GM23338 (cell line): ENCODE data around the gene SCGN. TPM values are rescaled to one million over a fixed set of nuclear protein-coding genes. Genes with fewer than 3 reads are reported as not detected.

Source experiments
- ATAC-seq: fragments of 200-7000 bp; cut with Tn5 transposase; 3 replicates; pipeline ENCODE4 v1.9.1; 2020
- DNase-seq: peaks from one replicate; pipeline ENCODE4 v3.0.0-alpha.2; 2015; ENCODE audit warnings: low spot score
- H2AFZ ChIP-seq: fragments of 200-600 bp; sonication (generic); 2 replicates; pipeline ENCODE4 v1.8.0; 2016; ENCODE audit warnings: antibody characterized with exemption, mild to moderate bottlenecking, moderate library complexity
- H3F3A ChIP-seq: fragments of 200-600 bp; sonication (generic); replicated peaks from 2 replicates; pipeline ENCODE4 v1.8.0; 2017; ENCODE audit warnings: antibody characterized with exemption, mixed run types, low read depth
- H3K27ac ChIP-seq: fragments of 200-600 bp; sonication (generic); 2 replicates; pipeline ENCODE4 v1.6.1; 2016; ENCODE audit warnings: low read depth
- H3K27me3 ChIP-seq: fragments of 200-600 bp; sonication (generic); 2 replicates; pipeline ENCODE4 v1.8.0; 2016; ENCODE audit warnings: mild to moderate bottlenecking, mixed run types, moderate library complexity; ENCODE audit not compliant: insufficient read depth
- H3K36me3 ChIP-seq: fragments of 200-600 bp; sonication (generic); 2 replicates; pipeline ENCODE4 v1.8.0; 2016; ENCODE audit warnings: mild to moderate bottlenecking; ENCODE audit not compliant: insufficient read depth
- H3K4me1 ChIP-seq: fragments of 200-600 bp; sonication (generic); 2 replicates; pipeline ENCODE4 v1.8.0; 2016; ENCODE audit warnings: mild to moderate bottlenecking, moderate library complexity; ENCODE audit not compliant: insufficient read depth
- H3K4me2 ChIP-seq: fragments of 200-600 bp; sonication (generic); 2 replicates; pipeline ENCODE4 v1.7.1; 2017; ENCODE audit warnings: mixed run types
- H3K4me3 ChIP-seq: fragments of 200-600 bp; sonication (generic); 2 replicates; pipeline ENCODE4 v1.6.1; 2016; ENCODE audit warnings: mixed run types
- H3K79me2 ChIP-seq: fragments of 200-600 bp; sonication (generic); replicated peaks from 2 replicates; pipeline ENCODE4 v1.8.0; 2017; ENCODE audit warnings: mild to moderate bottlenecking; ENCODE audit not compliant: insufficient read depth
- H3K9me2 ChIP-seq: fragments of 200-600 bp; sonication (generic); 2 replicates; pipeline ENCODE4 v1.8.0; 2017; ENCODE audit not compliant: insufficient read depth
- H4K20me1 ChIP-seq: fragments of 200-600 bp; sonication (generic); replicated peaks from 2 replicates; pipeline ENCODE4 v1.8.0; 2017; ENCODE audit warnings: mild to moderate bottlenecking; ENCODE audit not compliant: insufficient read depth
- H3K27ac Mint-ChIP-seq: 2 replicates; pipeline ENCODE4 v1.8.0; 2020; ENCODE audit warnings: inconsistent platforms, mild to moderate bottlenecking, moderate library complexity, mixed read lengths
- H3K27me3 Mint-ChIP-seq: 3 replicates; pipeline ENCODE4 v1.8.0; 2022; ENCODE audit warnings: low read depth, mild to moderate bottlenecking, moderate library complexity, mixed read lengths, inconsistent platforms; ENCODE audit not compliant: insufficient read depth, poor library complexity
- H3K36me3 Mint-ChIP-seq: 3 replicates; pipeline ENCODE4 v1.8.0; 2021; ENCODE audit warnings: low read depth, mild to moderate bottlenecking, inconsistent platforms, moderate library complexity, mixed read lengths
- H3K4me1 Mint-ChIP-seq: 3 replicates; pipeline ENCODE4 v1.8.0; 2020; ENCODE audit warnings: mild to moderate bottlenecking, inconsistent platforms, mixed read lengths
- H3K4me3 Mint-ChIP-seq: 3 replicates; pipeline ENCODE4 v1.8.0; 2021; ENCODE audit warnings: moderate library complexity, mild to moderate bottlenecking, inconsistent platforms, mixed read lengths
- H3K9me3 Mint-ChIP-seq: 3 replicates; pipeline ENCODE4 v1.8.0; 2020; ENCODE audit warnings: moderate library complexity, mild to moderate bottlenecking, inconsistent platforms, mixed read lengths
- CREB1 ChIP-seq: fragments of 250-450 bp; sonication (Bioruptor Pico); IDR thresholded peaks from 2 replicates; pipeline ENCODE4 v1.5.0; 2020; ENCODE audit warnings: low read depth, mild to moderate bottlenecking, moderate library complexity
- CTCF ChIP-seq, 2 experiments: fragments of 200-600 bp in 1 of 2; sonication (generic) in 1 of 2; conservative IDR thresholded peaks; 2 replicates each; pipeline versions ENCODE4 v1.5.1 to v1.6.1; 2016 to 2017; ENCODE audit warnings: antibody characterized with exemption in 2 of 2, low read depth in 2 of 2, mild to moderate bottlenecking in 2 of 2, moderate library complexity in 1 of 2
- EZH2 ChIP-seq: fragments of 200-600 bp; sonication (generic); IDR thresholded peaks from one replicate; pipeline ENCODE4 v1.8.0; 2017; ENCODE audit warnings: antibody characterized with exemption, mild to moderate bottlenecking, low read depth; ENCODE audit not compliant: unreplicated experiment
- EZH2phosphoT487 ChIP-seq: fragments of 200-600 bp; sonication (generic); IDR thresholded peaks from one replicate; pipeline ENCODE4 v1.8.1; 2018; ENCODE audit warnings: antibody characterized with exemption; ENCODE audit not compliant: unreplicated experiment
- JUNB ChIP-seq: IDR thresholded peaks from one replicate; pipeline ENCODE4 v1.6.1; 2016; ENCODE audit warnings: antibody characterized with exemption; ENCODE audit not compliant: unreplicated experiment
- NANOG ChIP-seq: IDR thresholded peaks from 2 replicates; pipeline ENCODE4 v1.6.1; 2016; ENCODE audit warnings: antibody characterized with exemption, borderline replicate concordance
- POLR2AphosphoS5 ChIP-seq: IDR thresholded peaks from 2 replicates; pipeline ENCODE4 v1.6.1; 2016; ENCODE audit warnings: antibody characterized with exemption, low read depth
- STAT1 ChIP-seq: IDR thresholded peaks from one replicate; pipeline ENCODE4 v1.6.1; 2016; ENCODE audit warnings: antibody characterized with exemption; ENCODE audit not compliant: unreplicated experiment
- ZNF114 ChIP-seq: fragments of 250-450 bp; sonication (Bioruptor Pico); IDR thresholded peaks from 2 replicates; pipeline ENCODE4 v1.5.0; 2020; ENCODE audit warnings: mild to moderate bottlenecking, moderate library complexity
- ZNF331 ChIP-seq: fragments of 250-450 bp; sonication (Bioruptor Pico); IDR thresholded peaks from 2 replicates; pipeline ENCODE4 v1.5.0; 2020; ENCODE audit warnings: low read depth, mild to moderate bottlenecking, moderate library complexity
- polyA plus RNA-seq: library from polyadenylated mRNA; unstranded; fragments of >200 nt; fragmentation: Nextera tagmentation; extraction: Ambion mirVana; gene quantifications from 2 replicates; pipeline ENCODE4 v1.2.1, GENCODE V29; 2016
- total RNA-seq: library from RNA; depleted of rRNA; stranded (reverse); fragments of >200 nt; shearing (Covaris generic); gene quantifications from 2 replicates; pipeline ENCODE4 v1.2.3, GENCODE V29; 2014
- TF ChIP-seq, protein P1 (sequence below): fragments of 250-450 bp; sonication (Bioruptor Pico); IDR thresholded peaks from 2 replicates; pipeline ENCODE4 v1.5.0; 2020; ENCODE audit warnings: mild to moderate bottlenecking, moderate library complexity
- TF ChIP-seq, protein P2 (sequence below): IDR thresholded peaks from 2 replicates; pipeline ENCODE4 v1.6.1; 2016; ENCODE audit warnings: antibody characterized with exemption

Gene SCGN
- total and polyA plus RNA-seq, 2 experiments from 2014 or later = not detected

DNA sequence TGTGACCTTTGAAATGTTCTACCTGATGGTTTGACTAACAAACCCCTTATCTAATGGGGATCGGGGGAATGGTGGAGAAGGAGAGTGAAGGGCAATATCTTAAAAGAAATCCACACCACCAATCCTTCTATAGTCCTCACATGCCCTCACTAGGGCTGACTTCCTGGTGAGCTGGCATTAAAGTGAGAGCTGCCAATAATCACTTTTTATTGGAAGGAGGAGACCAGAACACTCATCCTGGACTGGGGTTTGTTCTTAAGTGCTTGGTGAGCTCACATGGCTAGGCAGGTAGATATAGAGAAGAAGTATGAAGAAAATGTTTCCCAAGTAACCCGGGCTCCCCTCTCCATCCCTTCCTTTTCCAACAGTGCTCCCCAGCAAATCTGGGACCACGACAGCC, 49.8 kb downstream of the SCGN start (continued):
- TF ChIP-seq CTCF (conservative IDR thresholded peaks at IDR 0.05; ENCODE audit: low read depth in 2 of 2) = no peak

GRCh38 chr6:25703005-25703404, 51.0 kb downstream of the SCGN start:
- DNase-seq (no peak), ATAC-seq (no peak)
- Histone ChIP-seq H2AFZ (peak overlapping the region; percentile 43; the same call in 1 of the 2 replicates), H3K79me2 (no peaks in the 10 kb centered on the region), H3K36me3 (no peaks in the 10 kb centered on the region), H3F3A (no peaks in the 10 kb centered on the region), H3K4me2 (no peak overlapping the region), H3K4me3 (no peak overlapping the region), H3K27ac (no peak overlapping the region), H3K27me3 (no peaks in the 10 kb centered on the region), H3K4me1 (no peaks in the 10 kb centered on the region), H4K20me1 (no peaks in the 10 kb centered on the region), H3K9me2 (no peaks in the 10 kb centered on the region)
- Mint-ChIP-seq H3K27ac (no peak overlapping the region), H3K27me3 (no peaks in the 10 kb centered on the region), H3K9me3 (no peaks in the 10 kb centered on the region; the same call in 2 of the 3 replicates), H3K36me3 (no peaks in the 10 kb centered on the region), H3K4me3 (no peak overlapping the region), H3K4me1 (no peaks in the 10 kb centered on the region)
- TF ChIP-seq ZNF114 (CRISPR knock-in tag) (no peak), JUNB (no peak), EZH2phosphoT487 (no peak), CREB1 (CRISPR knock-in tag) (no peak), EZH2 (no peak), CTCF (conservative IDR thresholded peaks at IDR 0.05; ENCODE audit: low read depth in 2 of 2) (no peak), NANOG (no peak), STAT1 (no peak), POLR2AphosphoS5 (no peak), ZNF331 (CRISPR knock-in tag) (no peak)
- TF ChIP-seq, protein P1, sequence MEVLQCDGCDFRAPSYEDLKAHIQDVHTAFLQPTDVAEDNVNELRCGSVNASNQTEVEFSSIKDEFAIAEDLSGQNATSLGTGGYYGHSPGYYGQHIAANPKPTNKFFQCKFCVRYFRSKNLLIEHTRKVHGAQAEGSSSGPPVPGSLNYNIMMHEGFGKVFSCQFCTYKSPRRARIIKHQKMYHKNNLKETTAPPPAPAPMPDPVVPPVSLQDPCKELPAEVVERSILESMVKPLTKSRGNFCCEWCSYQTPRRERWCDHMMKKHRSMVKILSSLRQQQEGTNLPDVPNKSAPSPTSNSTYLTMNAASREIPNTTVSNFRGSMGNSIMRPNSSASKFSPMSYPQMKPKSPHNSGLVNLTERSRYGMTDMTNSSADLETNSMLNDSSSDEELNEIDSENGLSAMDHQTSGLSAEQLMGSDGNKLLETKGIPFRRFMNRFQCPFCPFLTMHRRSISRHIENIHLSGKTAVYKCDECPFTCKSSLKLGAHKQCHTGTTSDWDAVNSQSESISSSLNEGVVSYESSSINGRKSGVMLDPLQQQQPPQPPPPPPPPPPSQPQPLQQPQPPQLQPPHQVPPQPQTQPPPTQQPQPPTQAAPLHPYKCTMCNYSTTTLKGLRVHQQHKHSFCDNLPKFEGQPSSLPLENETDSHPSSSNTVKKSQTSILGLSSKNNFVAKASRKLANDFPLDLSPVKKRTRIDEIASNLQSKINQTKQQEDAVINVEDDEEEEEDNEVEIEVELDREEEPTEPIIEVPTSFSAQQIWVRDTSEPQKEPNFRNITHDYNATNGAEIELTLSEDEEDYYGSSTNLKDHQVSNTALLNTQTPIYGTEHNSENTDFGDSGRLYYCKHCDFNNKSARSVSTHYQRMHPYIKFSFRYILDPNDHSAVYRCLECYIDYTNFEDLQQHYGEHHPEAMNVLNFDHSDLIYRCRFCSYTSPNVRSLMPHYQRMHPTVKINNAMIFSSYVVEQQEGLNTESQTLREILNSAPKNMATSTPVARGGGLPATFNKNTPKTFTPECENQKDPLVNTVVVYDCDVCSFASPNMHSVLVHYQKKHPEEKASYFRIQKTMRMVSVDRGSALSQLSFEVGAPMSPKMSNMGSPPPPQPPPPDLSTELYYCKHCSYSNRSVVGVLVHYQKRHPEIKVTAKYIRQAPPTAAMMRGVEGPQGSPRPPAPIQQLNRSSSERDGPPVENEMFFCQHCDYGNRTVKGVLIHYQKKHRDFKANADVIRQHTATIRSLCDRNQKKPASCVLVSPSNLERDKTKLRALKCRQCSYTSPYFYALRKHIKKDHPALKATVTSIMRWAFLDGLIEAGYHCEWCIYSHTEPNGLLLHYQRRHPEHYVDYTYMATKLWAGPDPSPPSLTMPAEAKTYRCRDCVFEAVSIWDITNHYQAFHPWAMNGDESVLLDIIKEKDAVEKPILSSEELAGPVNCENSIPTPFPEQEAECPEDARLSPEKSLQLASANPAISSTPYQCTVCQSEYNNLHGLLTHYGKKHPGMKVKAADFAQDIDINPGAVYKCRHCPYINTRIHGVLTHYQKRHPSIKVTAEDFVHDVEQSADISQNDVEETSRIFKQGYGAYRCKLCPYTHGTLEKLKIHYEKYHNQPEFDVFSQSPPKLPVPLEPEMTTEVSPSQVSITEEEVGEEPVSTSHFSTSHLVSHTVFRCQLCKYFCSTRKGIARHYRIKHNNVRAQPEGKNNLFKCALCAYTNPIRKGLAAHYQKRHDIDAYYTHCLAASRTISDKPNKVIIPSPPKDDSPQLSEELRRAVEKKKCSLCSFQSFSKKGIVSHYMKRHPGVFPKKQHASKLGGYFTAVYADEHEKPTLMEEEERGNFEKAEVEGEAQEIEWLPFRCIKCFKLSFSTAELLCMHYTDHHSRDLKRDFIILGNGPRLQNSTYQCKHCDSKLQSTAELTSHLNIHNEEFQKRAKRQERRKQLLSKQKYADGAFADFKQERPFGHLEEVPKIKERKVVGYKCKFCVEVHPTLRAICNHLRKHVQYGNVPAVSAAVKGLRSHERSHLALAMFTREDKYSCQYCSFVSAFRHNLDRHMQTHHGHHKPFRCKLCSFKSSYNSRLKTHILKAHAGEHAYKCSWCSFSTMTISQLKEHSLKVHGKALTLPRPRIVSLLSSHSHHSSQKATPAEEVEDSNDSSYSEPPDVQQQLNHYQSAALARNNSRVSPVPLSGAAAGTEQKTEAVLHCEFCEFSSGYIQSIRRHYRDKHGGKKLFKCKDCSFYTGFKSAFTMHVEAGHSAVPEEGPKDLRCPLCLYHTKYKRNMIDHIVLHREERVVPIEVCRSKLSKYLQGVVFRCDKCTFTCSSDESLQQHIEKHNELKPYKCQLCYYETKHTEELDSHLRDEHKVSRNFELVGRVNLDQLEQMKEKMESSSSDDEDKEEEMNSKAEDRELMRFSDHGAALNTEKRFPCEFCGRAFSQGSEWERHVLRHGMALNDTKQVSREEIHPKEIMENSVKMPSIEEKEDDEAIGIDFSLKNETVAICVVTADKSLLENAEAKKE = no peak
- TF ChIP-seq, protein P2, sequence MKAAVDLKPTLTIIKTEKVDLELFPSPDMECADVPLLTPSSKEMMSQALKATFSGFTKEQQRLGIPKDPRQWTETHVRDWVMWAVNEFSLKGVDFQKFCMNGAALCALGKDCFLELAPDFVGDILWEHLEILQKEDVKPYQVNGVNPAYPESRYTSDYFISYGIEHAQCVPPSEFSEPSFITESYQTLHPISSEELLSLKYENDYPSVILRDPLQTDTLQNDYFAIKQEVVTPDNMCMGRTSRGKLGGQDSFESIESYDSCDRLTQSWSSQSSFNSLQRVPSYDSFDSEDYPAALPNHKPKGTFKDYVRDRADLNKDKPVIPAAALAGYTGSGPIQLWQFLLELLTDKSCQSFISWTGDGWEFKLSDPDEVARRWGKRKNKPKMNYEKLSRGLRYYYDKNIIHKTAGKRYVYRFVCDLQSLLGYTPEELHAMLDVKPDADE = no peak
